PC-9 (cell line): ENCODE measurements around the gene SLX9.

Experiments
- EZH2 ChIP-seq: fragments of 200-600 bp; sonication (generic); IDR thresholded peaks from 2 replicates; pipeline ENCODE4 v1.8.0; 2017; ENCODE audit warnings: antibody characterized with exemption, low read depth
- TF ChIP-seq, protein P1 (sequence below): fragments of 200-600 bp; sonication (generic); conservative IDR thresholded peaks from 2 replicates; pipeline ENCODE4 v1.6.1; 2017; ENCODE audit warnings: mixed run types, antibody characterized with exemption, mild to moderate bottlenecking, moderate library complexity

DNA sequence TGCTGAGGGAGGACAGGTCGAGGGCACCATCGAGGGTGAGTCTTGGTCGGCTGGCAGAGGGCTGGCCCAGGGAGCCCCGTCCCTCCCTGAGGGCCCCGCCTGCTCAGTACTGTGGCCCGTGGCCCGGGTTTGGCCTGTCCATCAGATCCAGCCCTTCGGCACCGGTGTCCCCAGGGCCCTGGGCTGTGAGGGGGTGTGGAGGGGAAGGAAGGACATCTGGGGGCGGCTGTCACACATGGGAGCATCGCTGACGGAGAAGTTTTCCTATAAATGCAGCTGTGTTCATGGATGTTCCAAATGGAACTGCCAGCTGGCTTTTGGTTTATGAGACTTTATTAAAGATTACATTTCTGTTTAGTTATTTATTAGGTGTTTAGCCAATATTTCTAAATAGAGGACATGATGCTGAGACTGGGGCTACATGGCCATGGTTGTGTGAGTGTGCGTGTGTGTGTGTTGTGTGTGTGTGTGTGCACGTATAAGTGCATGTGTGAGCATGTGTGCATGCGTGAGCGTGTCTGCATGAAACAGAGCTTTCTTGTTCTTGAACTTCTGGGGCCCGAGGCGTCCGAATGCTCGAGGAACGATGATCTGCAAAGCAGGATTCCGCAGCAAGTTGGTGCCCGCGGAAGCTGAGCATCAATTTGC lies 54.3 kb downstream of the SLX9 start:
- TF ChIP-seq EZH2 = no peak
- TF ChIP-seq, protein P1, sequence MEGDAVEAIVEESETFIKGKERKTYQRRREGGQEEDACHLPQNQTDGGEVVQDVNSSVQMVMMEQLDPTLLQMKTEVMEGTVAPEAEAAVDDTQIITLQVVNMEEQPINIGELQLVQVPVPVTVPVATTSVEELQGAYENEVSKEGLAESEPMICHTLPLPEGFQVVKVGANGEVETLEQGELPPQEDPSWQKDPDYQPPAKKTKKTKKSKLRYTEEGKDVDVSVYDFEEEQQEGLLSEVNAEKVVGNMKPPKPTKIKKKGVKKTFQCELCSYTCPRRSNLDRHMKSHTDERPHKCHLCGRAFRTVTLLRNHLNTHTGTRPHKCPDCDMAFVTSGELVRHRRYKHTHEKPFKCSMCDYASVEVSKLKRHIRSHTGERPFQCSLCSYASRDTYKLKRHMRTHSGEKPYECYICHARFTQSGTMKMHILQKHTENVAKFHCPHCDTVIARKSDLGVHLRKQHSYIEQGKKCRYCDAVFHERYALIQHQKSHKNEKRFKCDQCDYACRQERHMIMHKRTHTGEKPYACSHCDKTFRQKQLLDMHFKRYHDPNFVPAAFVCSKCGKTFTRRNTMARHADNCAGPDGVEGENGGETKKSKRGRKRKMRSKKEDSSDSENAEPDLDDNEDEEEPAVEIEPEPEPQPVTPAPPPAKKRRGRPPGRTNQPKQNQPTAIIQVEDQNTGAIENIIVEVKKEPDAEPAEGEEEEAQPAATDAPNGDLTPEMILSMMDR = no peak
